ENCODE results near the gene COTL1.

DNA sequence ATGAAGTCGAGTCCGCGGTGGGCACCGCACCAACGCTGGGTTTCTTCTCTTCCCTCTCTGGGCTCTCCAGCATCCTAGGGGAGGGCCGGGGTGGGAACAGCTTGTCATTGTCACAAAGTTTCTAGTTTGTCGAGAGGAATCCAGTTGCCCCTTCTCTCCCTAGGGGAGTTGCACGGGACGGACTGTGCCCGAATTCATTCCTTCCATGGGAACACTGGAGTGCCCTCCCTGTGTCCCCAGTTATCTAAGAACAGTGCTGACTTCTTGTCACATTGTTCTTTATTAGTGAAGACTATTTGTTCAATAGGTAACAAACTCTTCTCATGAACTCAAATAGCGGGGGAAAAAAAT is 31.6 kb upstream of the COTL1 start:
- TF ChIP-seq, protein P1, sequence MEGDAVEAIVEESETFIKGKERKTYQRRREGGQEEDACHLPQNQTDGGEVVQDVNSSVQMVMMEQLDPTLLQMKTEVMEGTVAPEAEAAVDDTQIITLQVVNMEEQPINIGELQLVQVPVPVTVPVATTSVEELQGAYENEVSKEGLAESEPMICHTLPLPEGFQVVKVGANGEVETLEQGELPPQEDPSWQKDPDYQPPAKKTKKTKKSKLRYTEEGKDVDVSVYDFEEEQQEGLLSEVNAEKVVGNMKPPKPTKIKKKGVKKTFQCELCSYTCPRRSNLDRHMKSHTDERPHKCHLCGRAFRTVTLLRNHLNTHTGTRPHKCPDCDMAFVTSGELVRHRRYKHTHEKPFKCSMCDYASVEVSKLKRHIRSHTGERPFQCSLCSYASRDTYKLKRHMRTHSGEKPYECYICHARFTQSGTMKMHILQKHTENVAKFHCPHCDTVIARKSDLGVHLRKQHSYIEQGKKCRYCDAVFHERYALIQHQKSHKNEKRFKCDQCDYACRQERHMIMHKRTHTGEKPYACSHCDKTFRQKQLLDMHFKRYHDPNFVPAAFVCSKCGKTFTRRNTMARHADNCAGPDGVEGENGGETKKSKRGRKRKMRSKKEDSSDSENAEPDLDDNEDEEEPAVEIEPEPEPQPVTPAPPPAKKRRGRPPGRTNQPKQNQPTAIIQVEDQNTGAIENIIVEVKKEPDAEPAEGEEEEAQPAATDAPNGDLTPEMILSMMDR (IDR thresholded peaks at IDR 0.05; ENCODE audit: insufficient read depth, low read depth, low read length) = no peak
- TF ChIP-seq EZH2 (IDR thresholded peaks at IDR 0.05; ENCODE audit: insufficient read depth, low read length) = no peak

Measured in astrocyte (in vitro differentiated cells and primary cell).